ENCODE data around the gene ZNF841.
A peak's percentile ranks its signal among the peaks of the same experiment; 100 is the strongest.

GRCh38 chr19:52028027-52028779 lies 67.4 kb downstream of the ZNF841 start, which contains the start of gene ZNF614:
- TF ChIP-seq SP1 (IDR thresholded peaks at IDR 0.05): peak; percentile 38
- TF ChIP-seq REST (IDR thresholded peaks at IDR 0.05): no peak
- no peak for TF ChIP-seq CTCF (IDR thresholded peaks at IDR 0.05; ENCODE audit: low read depth, low read length, missing input control)
- TF ChIP-seq YY1 (IDR thresholded peaks at IDR 0.05): peak; percentile 100
- TF ChIP-seq GABPA (IDR thresholded peaks at IDR 0.05 in 1 of 2, conservative IDR thresholded peaks at IDR 0.05 in 1 of 2): peak in 1 of 2 donors; percentile 24
